Adipose tissue (tissue), 3 donors: ENCODE results near the gene SLC66A2. TPM values are rescaled to one million over a fixed set of nuclear protein-coding genes. Genes with fewer than 3 reads are reported as not detected.
"Not testable (repeated sequence)": the region's sequence is repeated elsewhere in the genome, so short reads cannot be mapped to it uniquely, and the experiment has no call there.

Experiments
- H3K27ac ChIP-seq: one replicate; pipeline ENCODE4 v1.5.1; 2013; ENCODE audit warnings: low read depth, low read length
- WGBS, 3 donors: extraction: QIAGEN DNeasy Blood & Tissue Kit; methylation state at CpG; one replicate each; pipeline ENCODE4 v1.1.7; 2013; 5-methylcytosine and 5-hydroxymethylcytosine counted together
- polyA plus RNA-seq, 3 donors: library from polyadenylated mRNA; stranded (reverse); fragments of 200-250 nt; gene quantifications; one replicate each; pipeline ENCODE4 v1.2.3, GENCODE V29; 2013
- donor health status: healthy with polysubstance abuse.
- donor health status: Bipolar disorder and iron deficiency.
- donor health status: healthy.

SLC66A2 gene
- 100 to 1,000 TPM in 1 of 3 donors, 10 to 100 TPM in 2; 38.2 to 168 (median 95.4) TPM for polyA plus RNA-seq

DNA sequence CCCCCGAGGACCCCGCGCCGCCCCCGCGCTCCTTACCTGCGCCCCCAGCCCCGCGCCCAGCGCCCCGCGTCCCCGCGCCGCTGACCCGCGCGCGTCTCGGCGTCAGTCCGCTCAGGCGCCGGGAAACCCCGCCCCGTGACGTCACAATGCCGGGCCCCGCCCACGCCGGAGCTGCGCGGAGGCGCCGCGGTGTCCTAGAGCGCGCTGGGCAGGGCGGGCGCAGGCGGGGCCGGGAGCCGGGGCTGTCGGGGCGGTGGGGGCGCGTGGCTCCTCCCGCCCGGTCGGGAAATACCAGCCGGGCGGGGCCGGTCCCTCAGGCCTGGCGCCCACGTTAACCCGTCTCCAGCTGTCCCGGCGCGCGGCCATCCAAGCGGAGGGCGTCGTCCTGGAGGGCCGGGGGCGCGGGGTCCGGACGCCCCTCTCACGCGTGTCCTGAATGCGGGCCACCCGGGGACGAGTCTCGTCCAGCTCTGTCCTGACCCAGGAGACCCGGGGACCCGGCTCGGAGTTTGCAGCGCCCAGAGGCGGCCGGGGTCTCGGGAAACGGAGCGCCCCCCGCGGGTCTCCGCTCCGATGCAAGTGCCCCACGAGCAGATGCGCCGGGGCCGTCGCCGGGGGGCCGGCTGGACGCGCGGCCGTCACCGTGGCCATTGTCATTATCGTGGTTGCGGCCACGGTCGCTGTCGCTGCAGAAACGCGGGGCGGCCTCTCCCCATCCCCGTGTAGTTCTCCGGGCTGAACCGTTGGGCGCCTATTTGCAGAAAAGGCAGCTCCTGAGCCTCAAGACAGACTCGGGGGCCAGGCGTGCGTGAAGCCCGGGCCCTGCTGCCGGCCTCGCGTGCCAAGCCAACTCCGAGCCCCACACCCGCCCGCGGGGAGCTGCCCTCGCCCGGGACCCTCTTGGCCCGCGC lies at the start of gene SLC66A2:
Gene SLC66A2 (minus strand): TSS at position 109 of the 911 bp plus-strand sequence. CDS start 727 bp downstream, outside the sequence.
- peak within 1 kb of the TSS; percentile 35 for H3K27ac ChIP-seq
- 1% methylated on average over 100 to 126 of the region's 126 CpGs for WGBS, 3 donors

DNA sequence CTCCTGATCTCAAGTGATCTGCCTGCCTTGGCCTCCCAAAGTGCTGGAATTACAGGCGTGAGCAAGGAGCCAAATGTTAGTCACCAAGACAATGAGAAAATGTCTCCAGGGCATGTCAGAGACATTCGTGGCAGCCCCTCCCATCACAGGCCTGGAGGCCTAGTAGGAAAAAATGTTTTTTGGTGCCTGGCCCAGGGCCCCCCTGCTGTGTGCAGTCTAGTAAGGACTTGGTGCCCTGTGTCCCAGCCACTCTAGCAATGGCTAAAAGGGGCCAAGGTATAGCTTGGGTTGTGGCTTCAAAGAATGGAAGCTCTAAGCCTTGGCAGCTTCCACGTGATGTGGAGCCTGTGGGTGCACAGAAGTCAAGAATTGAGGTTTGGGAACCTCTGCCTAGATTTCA lies 49.4 kb upstream of the SLC66A2 start:
- no peak overlapping the region for H3K27ac ChIP-seq
- WGBS, 3 donors: 81 to 87% (median 86%) methylated on average over 3 of the region's 3 CpGs

DNA sequence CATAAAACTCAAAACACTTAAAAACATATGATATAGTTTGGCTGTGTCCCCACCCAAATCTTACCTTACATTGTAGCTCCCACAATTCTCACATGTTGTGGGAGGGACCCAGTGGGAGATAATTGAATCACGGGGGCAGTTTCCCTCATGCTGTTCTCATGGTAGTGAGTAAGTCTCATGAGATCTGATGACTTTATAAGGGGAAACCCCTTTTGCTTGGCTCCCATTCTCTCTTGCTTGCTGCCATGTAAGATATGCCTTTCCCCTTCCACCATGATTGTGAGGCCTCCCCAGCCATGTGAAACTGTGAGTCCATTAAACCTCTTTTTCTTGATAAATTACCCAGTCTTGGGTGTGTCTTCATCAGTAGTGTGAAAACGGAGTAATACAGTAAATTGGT lies 48.2 kb upstream of the SLC66A2 start:
- WGBS, 3 donors: 82 to 93% (median 83%) methylated on average over 2 of the region's 2 CpGs
- H3K27ac ChIP-seq: not testable (repeated sequence)

GRCh38 chr18:79991494-79991893 lies 40.0 kb upstream of the SLC66A2 start:
- no peak overlapping the region for H3K27ac ChIP-seq
- 86 to 88% (median 86%) methylated on average over 2 of the region's 2 CpGs for WGBS, 3 donors

- H3K27ac ChIP-seq: no peak overlapping the region
- 26 to 44% (median 40%) methylated on average over 14 of the region's 14 CpGs for WGBS, 3 donors
Observed at GRCh38 chr18:79989195-79989497, 37.7 kb upstream of the SLC66A2 start.

DNA sequence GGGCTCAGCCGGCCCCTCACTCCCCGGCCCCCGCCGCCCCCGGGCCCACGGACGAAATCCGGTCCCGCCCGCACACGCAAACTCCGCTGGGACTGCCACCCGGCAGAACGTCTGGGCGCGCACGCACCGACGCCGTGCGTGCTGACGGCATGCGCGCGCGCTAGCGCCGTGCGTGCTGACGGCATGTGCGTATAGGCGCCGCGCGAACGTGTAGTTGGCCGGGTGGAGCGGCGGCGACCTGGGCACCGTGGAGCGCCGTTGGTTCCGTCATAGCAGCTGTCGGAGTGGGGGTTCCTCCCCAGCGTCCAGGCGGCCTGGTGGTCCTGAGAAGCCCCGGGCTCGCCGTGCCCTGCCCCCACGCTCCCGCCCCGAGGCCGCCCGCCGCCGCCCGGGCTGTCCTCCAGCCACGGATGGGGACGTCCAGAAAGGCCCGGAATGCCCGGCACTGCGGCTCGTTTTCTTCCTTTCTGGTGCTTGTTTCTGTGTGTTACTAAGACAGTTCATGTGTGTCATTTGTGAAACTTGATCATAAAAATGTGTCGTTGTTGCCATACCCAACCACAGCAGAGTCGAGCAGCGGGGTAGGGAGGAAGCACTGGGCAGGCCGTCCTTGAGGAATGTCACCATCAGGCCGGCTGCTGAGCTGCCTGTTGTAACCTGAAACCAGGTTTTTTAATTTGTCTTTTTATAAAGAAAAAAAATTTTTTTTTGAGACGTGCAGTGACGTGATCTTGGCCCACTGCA lies 37.2 kb upstream of the SLC66A2 start, which contains the start of gene TXNL4A:
Gene TXNL4A (minus strand): TSS at position 113 of the 744 bp plus-strand sequence. CDS start 171 bp downstream, outside the sequence.
- H3K27ac ChIP-seq: peak within 1 kb of the TSS; percentile 95
- WGBS, 3 donors: 0% methylated on average over 54 to 71 of the region's 71 CpGs

GRCh38 chr18:79988071-79988450 lies 36.6 kb upstream of the SLC66A2 start:
- peak overlapping the region; percentile 95 for H3K27ac ChIP-seq
- WGBS, 3 donors: 0 to 1% (median 0%) methylated on average over 39 to 48 of the region's 48 CpGs

- H3K27ac ChIP-seq: no peak overlapping the region
Observed at GRCh38 chr18:79987566-79987965, 36.1 kb upstream of the SLC66A2 start.

GRCh38 chr18:79986726-79987125 lies 35.3 kb upstream of the SLC66A2 start:
- WGBS, 3 donors: 31 to 55% (median 55%) methylated on average over 7 of the region's 7 CpGs
- no peak overlapping the region for H3K27ac ChIP-seq

More at GRCh38 chr18:79987566-79987965, 36.1 kb upstream of the SLC66A2 start:
- 0 to 1% (median 1%) methylated on average over 6 of the region's 6 CpGs for WGBS, 3 donors

GRCh38 chr18:79985172-79985571 lies 33.7 kb upstream of the SLC66A2 start:
- no peak overlapping the region for H3K27ac ChIP-seq
- 83 to 94% (median 92%) methylated on average over 12 of the region's 12 CpGs for WGBS, 3 donors

DNA sequence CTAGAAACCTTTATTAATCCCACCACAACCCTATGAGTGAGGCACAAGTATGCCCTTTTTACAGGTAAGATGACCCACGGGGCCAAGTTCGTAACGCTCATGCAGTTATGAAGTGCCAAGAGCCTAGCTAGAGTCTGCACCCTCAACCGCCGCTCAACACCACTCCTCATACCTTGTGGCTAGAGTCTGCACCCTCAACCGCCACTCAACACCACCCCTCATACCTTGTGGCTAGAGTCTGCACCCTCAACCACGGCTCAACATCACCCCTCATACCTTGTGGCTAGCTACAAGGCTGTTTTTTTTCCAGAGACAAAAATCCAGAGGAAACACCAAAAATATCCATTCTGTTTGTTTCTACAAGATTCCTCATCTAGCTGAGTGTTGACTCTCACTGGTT lies 32.3 kb upstream of the SLC66A2 start:
- 90 to 94% (median 92%) methylated on average over 7 of the region's 7 CpGs for WGBS, 3 donors
- H3K27ac ChIP-seq: no peak overlapping the region

GRCh38 chr18:79983253-79983652 lies 31.8 kb upstream of the SLC66A2 start:
- 83 to 90% (median 87%) methylated on average over 4 of the region's 4 CpGs for WGBS, 3 donors
- H3K27ac ChIP-seq: no peak overlapping the region

- WGBS, 3 donors: 71 to 97% (median 79%) methylated on average over 6 of the region's 6 CpGs
- H3K27ac ChIP-seq: no peak overlapping the region
Observed at GRCh38 chr18:79982736-79983135, 31.3 kb upstream of the SLC66A2 start.

DNA sequence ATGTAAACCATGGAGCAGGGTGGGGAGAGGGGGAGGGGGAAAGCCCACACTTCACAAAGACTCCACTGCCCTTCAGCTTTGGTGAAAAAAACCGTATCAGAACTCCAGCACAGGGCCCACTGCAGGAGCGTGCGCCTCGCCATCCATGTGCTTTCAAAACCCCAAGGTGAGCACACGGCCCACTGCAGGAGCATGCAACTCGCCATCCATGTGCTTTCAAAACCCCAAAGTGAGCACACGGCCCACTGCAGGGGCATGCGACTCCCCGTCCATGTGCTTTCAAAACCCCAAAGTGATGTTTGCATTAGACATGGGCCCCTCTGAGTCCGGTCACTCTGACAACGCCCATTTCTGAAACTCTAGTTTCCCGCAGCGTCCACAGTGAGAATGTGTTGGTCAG lies 29.1 kb upstream of the SLC66A2 start:
- WGBS, 3 donors: 83 to 91% (median 88%) methylated on average over 13 of the region's 13 CpGs
- H3K27ac ChIP-seq: no peak overlapping the region

DNA sequence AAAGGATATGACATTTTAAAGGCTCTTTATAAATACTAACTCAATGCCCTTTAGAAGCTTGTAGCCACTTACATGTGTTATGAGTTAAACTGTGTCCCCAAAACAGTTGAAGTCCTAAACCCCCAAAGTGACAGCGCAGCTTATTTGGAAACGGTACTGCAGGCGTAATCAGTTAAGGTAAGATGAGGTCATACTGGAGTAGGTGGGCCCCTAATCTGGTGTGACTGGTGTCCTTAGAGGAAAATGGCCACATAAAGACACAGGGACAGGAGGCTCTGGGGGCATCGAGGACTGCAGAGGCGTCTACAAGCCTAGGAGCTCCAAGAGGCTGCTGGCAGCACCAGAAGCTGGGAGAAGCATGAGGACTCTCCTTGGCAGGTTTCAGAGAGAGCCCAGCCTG lies 28.4 kb upstream of the SLC66A2 start:
- no peak overlapping the region for H3K27ac ChIP-seq
- WGBS, 3 donors: 90 to 96% (median 93%) methylated on average over 5 of the region's 5 CpGs

GRCh38 chr18:79975985-79976680 lies 24.7 kb upstream of the SLC66A2 start:
- H3K27ac ChIP-seq: no peak overlapping the region
- 60 to 82% (median 82%) methylated on average over 14 of the region's 14 CpGs for WGBS, 3 donors

DNA sequence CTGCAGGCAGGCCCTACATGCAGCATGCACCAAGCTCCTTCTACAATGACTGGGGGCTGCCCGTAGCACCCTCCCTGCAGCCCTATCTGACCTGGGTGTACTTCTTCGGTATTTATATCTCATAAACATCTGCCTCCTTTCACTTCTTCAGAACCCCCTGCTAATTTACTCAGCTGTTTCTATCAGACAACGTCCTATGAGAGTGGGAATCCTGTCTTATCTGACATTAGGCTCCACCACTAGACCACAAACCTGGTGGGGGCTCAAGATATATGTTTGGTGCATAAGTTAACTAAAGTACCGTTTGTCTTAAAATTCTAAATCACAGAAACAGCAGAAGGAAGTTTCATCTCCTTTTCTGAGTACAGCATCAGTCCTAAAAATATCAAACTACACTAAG lies 23.6 kb upstream of the SLC66A2 start:
- H3K27ac ChIP-seq: no peak overlapping the region
- 74 to 86% (median 85%) methylated on average over 4 of the region's 4 CpGs for WGBS, 3 donors

GRCh38 chr18:79974025-79974654 lies 22.7 kb upstream of the SLC66A2 start:
- no peak overlapping the region for H3K27ac ChIP-seq
- 94 to 98% (median 97%) methylated on average over 4 of the region's 4 CpGs for WGBS, 3 donors
